H1 (cell line): ENCODE measurements around the gene SLC6A3. TPM values are rescaled to one million over a fixed set of nuclear protein-coding genes. Genes with fewer than 3 reads are reported as not detected.

Source experiments
- CTCF ChIA-PET: fragments of 300-600 bp; sonication (Branson Sonifier 250); formaldehyde crosslinking; loops from one replicate; lab custom pipeline; 2021; ENCODE audit not compliant: partially characterized antibody; lab: Charles Lee
- POLR2A ChIA-PET: fragments of 300-600 bp; sonication (Branson Sonifier 250); formaldehyde crosslinking; loops from one replicate; lab custom pipeline; 2021; ENCODE audit warnings: inconsistent platforms; ENCODE audit not compliant: partially characterized antibody; lab: Charles Lee
- DNase-seq, 2 experiments: peaks; one replicate each; pipeline versions ENCODE4 v3.0.0 to v3.0.0-alpha.2; 2010 to 2022; ENCODE audit warnings: low spot score in 2 of 2, low read depth in 1 of 2, mixed read lengths in 1 of 2
- FAIRE-seq: peaks from 2 replicates; lab custom pipeline; 2011; peaks lifted over from hg19 to GRCh38; lab: Jason Lieb, UNC
- H2AFZ ChIP-seq: 2 replicates; pipeline ENCODE4 v1.8.1; 2012; ENCODE audit warnings: low read length, inconsistent platforms
- H2AK5ac ChIP-seq: 2 replicates; pipeline ENCODE4 v1.6.1; 2013; ENCODE audit warnings: low read depth, low read length
- H2BK120ac ChIP-seq: replicated peaks from 2 replicates; pipeline ENCODE3; 2013; ENCODE audit warnings: low read depth, low read length, inconsistent platforms
- H2BK12ac ChIP-seq: 2 replicates; pipeline ENCODE4 v1.6.1; 2013; ENCODE audit warnings: low read depth, low read length
- H2BK15ac ChIP-seq: 2 replicates; pipeline ENCODE4 v1.6.1; 2013; ENCODE audit warnings: low read length
- H2BK20ac ChIP-seq: 2 replicates; pipeline ENCODE4 v1.6.1; 2013; ENCODE audit warnings: low read length
- H2BK5ac ChIP-seq: 2 replicates; pipeline ENCODE4 v1.6.1; 2013; ENCODE audit warnings: low read depth, low read length
- H3K14ac ChIP-seq: 2 replicates; pipeline ENCODE4 v1.6.1; 2013; ENCODE audit warnings: inconsistent platforms; ENCODE audit not compliant: insufficient read length
- H3K18ac ChIP-seq: 2 replicates; pipeline ENCODE4 v1.6.1; 2013; ENCODE audit warnings: low read length; ENCODE audit errors: extremely low read depth
- H3K23ac ChIP-seq: 2 replicates; pipeline ENCODE4 v1.6.1; 2013; ENCODE audit warnings: inconsistent platforms; ENCODE audit not compliant: insufficient read length
- H3K23me2 ChIP-seq: 2 replicates; pipeline ENCODE4 v1.6.1; 2013; ENCODE audit warnings: low read depth, low read length
- H3K27ac ChIP-seq: 2 replicates; pipeline ENCODE4 v1.6.1; 2011; ENCODE audit warnings: low read depth, low read length, inconsistent platforms
- H3K27me3 ChIP-seq, 4 experiments: replicated peaks in 1 of 4; 1 replicate in 1 of 4; 2 replicates in 3 of 4; pipeline versions ENCODE4 v1.6.1 to v1.8.1; 2011 to 2013; ENCODE audit warnings: low read length in 3 of 4, mild to moderate bottlenecking in 3 of 4, inconsistent platforms in 2 of 4, mixed read lengths in 2 of 4, moderate library complexity in 1 of 4; ENCODE audit not compliant: control insufficient read depth in 3 of 4, insufficient read depth in 3 of 4; ENCODE audit errors: extremely low read depth in 1 of 4
- H3K36me3 ChIP-seq, 4 experiments: 2 replicates each; pipeline versions ENCODE4 v1.6.1 to v1.8.1; 2011 to 2013; ENCODE audit warnings: mild to moderate bottlenecking in 4 of 4, low read length in 3 of 4, moderate library complexity in 2 of 4, control low read depth in 1 of 4, inconsistent platforms in 1 of 4; ENCODE audit not compliant: insufficient read depth in 4 of 4, control insufficient read depth in 2 of 4
- H3K4ac ChIP-seq: replicated peaks from 2 replicates; pipeline ENCODE3; 2013; ENCODE audit warnings: low read length, low read depth, mixed read lengths, inconsistent platforms; ENCODE audit not compliant: insufficient read length
- H3K4me1 ChIP-seq, 4 experiments: replicated peaks in 1 of 4; 1 replicate in 1 of 4; 2 replicates in 3 of 4; pipeline versions ENCODE4 v1.6.1 to v1.8.1; 2011 to 2013; ENCODE audit warnings: low read length in 3 of 4, inconsistent platforms in 2 of 4, mixed read lengths in 1 of 4; ENCODE audit not compliant: insufficient read depth in 4 of 4, control insufficient read depth in 3 of 4
- H3K4me2 ChIP-seq, 2 experiments: 2 replicates each; pipeline versions ENCODE4 v1.6.1 to v1.8.1; 2011 to 2013; ENCODE audit warnings: low read depth in 2 of 2, low read length in 2 of 2, control low read depth in 1 of 2, inconsistent platforms in 1 of 2, mild to moderate bottlenecking in 1 of 2; ENCODE audit not compliant: insufficient read depth in 1 of 2
- H3K4me3 ChIP-seq, 4 experiments: fragments of 200-600, 300-600 bp in 1 of 4; sonication (generic), shearing (Covaris generic), sonication (Bioruptor Twin) in 1 of 4; 2 replicates each; pipeline versions ENCODE4 v1.5.1 to v1.8.1; 2011 to 2016; ENCODE audit warnings: low read length in 4 of 4, low read depth in 3 of 4, control low read depth in 2 of 4, inconsistent platforms in 2 of 4, mild to moderate bottlenecking in 2 of 4, mixed read lengths in 1 of 4, moderate library complexity in 1 of 4; ENCODE audit not compliant: insufficient read depth in 2 of 4; ENCODE audit errors: extremely low read depth in 1 of 4
- H3K56ac ChIP-seq: replicated peaks from 2 replicates; pipeline ENCODE3; 2013; ENCODE audit warnings: low read depth, mild to moderate bottlenecking, mixed read lengths, low read length, inconsistent platforms; ENCODE audit not compliant: insufficient read length
- H3K79me1 ChIP-seq: 2 replicates; pipeline ENCODE4 v1.6.1; 2013; ENCODE audit warnings: low read depth, low read length, control low read depth
- H3K79me2 ChIP-seq, 2 experiments: 2 replicates each; pipeline versions ENCODE4 v1.6.1 to v1.8.1; 2012 to 2013; ENCODE audit warnings: low read length in 2 of 2, mild to moderate bottlenecking in 2 of 2, inconsistent platforms in 1 of 2; ENCODE audit not compliant: insufficient read depth in 2 of 2, control insufficient read depth in 1 of 2
- H3K9ac ChIP-seq, 4 experiments: replicated peaks in 1 of 4; 1 replicate in 1 of 4; 2 replicates in 3 of 4; pipeline versions ENCODE4 v1.6.1 to v1.8.1; 2011 to 2013; ENCODE audit warnings: low read depth in 3 of 4, low read length in 3 of 4, control low read depth in 2 of 4, mild to moderate bottlenecking in 2 of 4, moderate library complexity in 2 of 4, inconsistent platforms in 1 of 4; ENCODE audit errors: extremely low read depth in 1 of 4
- H3K9me3 ChIP-seq, 2 experiments: 2 replicates each; pipeline versions ENCODE4 v1.6.1 to v1.8.1; 2012 to 2013; ENCODE audit warnings: mild to moderate bottlenecking in 2 of 2, moderate library complexity in 2 of 2, control low read depth in 1 of 2, inconsistent platforms in 1 of 2, low read depth in 1 of 2, low read length in 1 of 2, mixed read lengths in 1 of 2; ENCODE audit not compliant: insufficient read depth in 2 of 2
- H4K20me1 ChIP-seq, 2 experiments: replicated peaks in 1 of 2; 2 replicates each; pipeline versions ENCODE3 to v1.8.1; 2011 to 2013; ENCODE audit warnings: inconsistent platforms in 2 of 2, low read length in 2 of 2, mild to moderate bottlenecking in 1 of 2; ENCODE audit not compliant: insufficient read depth in 2 of 2, control insufficient read depth in 1 of 2
- H4K5ac ChIP-seq: 2 replicates; pipeline ENCODE4 v1.6.1; 2013; ENCODE audit warnings: low read length, low read depth, mixed read lengths, inconsistent platforms; ENCODE audit not compliant: insufficient read length
- H4K8ac ChIP-seq: 2 replicates; pipeline ENCODE4 v1.8.0; 2013; ENCODE audit warnings: mild to moderate bottlenecking, moderate library complexity, low read length, inconsistent platforms; ENCODE audit not compliant: insufficient read depth; ENCODE audit errors: extremely low read depth
- H4K91ac ChIP-seq: replicated peaks from 2 replicates; pipeline ENCODE3; 2013; ENCODE audit warnings: low read length, mixed read lengths, inconsistent platforms; ENCODE audit not compliant: insufficient read length
- BCL11A ChIP-seq, 2 experiments: IDR thresholded peaks; one replicate each; pipeline ENCODE4 v1.6.1; 2011; ENCODE audit warnings: low read depth in 2 of 2, low read length in 2 of 2, mild to moderate bottlenecking in 2 of 2
- JUN ChIP-seq: IDR thresholded peaks from 2 replicates; pipeline ENCODE4 v1.6.1; 2011; ENCODE audit warnings: low read depth, mild to moderate bottlenecking, improper control_type of control experiment, low read length
- WGBS, 2 experiments: shearing (Covaris generic) in 1 of 2; methylation state at CpG; one replicate each; pipeline versions ENCODE4 v1.1.6 to v1.1.7; 2013 to 2015; ENCODE audit warnings: low lambda C conversion rate in 2 of 2, mixed read lengths in 2 of 2, inconsistent platforms in 1 of 2, low coverage in 1 of 2, missing lambda C conversion rate in 1 of 2; ENCODE audit not compliant: insufficient replicate concordance in 2 of 2, insufficient coverage in 1 of 2, insufficient read length in 1 of 2; ENCODE audit errors: extremely low coverage in 1 of 2, missing lambda C conversion rate in 1 of 2; 5-methylcytosine and 5-hydroxymethylcytosine counted together
- polyA plus RNA-seq, 7 experiments: library from polyadenylated mRNA; depleted of rRNA in 3 of 7; stranded (reverse) in 5 of 7; unstranded in 2 of 7; fragments of >200 nt in 5 of 7; fragments of 200-250 nt in 2 of 7; gene quantifications; 1 replicate in 5 of 7; 2 replicates in 1 of 7; 4 replicates in 1 of 7; pipeline versions ENCODE4 v1.2.1 to v1.2.3, GENCODE V29; 2011 to 2013; ENCODE audit warnings: missing spikeins in 2 of 7, mixed read lengths in 2 of 7
- total RNA-seq: library from RNA; stranded (reverse); fragmentation: NEBNext Ultra II Directional; extraction: Animal tissue kit (Norgen Biotek cat#: 25700); gene quantifications from 2 replicates; pipeline ENCODE4 v1.2.1, GENCODE V29; 2021
- TF ChIP-seq, protein P1 (sequence below): IDR thresholded peaks from 2 replicates; pipeline ENCODE4 v1.6.1; 2012; ENCODE audit warnings: inconsistent platforms
- TF ChIP-seq, protein P2 (sequence below): IDR thresholded peaks from 2 replicates; pipeline ENCODE4 v1.6.1; 2012; ENCODE audit warnings: inconsistent platforms

The SLC6A3 gene
- total and polyA plus RNA-seq, 2 of the 8 experiments (the other 6 are each of a cell fraction or from before 2014, with no cell fraction given), result 0.48 to 0.91 TPM

DNA sequence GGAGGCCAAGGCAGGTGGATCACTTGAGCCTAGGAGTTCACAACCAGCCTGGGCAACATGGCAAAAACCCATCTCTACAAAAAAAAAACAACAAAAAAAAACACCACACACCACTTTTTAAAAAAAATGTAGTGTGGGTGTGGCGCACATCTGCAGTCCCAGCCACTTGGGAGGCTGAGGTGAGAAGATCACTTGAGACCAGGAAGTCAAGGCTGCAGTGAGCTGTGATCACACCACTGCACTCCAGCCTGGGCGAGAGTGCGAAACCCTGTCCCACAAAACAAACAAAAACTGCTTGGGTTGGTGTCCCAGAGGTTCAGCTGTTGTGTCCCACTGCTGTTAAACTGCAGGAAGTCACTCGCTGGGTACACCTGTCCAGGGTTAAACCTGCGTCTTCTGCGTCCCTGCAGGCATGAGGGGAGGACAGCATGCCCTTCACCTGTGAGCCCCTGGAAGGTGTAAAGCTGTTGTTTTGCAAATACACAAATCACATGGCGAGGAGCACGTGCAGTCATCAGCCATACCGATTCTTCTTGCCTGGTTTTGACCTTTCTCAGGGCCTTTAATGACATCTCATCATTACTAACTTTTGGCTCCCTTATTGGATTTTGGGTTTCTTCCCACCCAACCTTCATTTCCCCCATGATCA, 71.1 kb downstream of the SLC6A3 start:
- ChIA-PET CTCF (interaction anchor here (0.6 kb wide), 1 partner anchor 92 kb away, joined by 3 read pairs; no protein-coding TSS in a partner anchor), POLR2A (interaction anchor here (2.0 kb wide), 1 partner anchor 11 kb away, joined by 7 read pairs; no protein-coding TSS in a partner anchor)
- Histone ChIP-seq H2BK120ac (no peak overlapping the region), H3K4me2 (no peak overlapping the region), H4K91ac (no peak overlapping the region), H3K27me3 (peaks cover 0 to 3% (median 1%) of the 10 kb centered on the region in 4 experiments; a peak in 5 of 7 replicates), H3K4me1 (0 out of 7 replicates have a peak, but pooled peaks cover 0 to 2% (median 0%) of the 10 kb centered on the region in 4 experiments), H3K23me2 (no peaks in the 10 kb centered on the region), H4K5ac (no peak overlapping the region), H3K36me3 (no peaks in the 10 kb centered on the region), H3K9me3 (peaks cover 0 to 3% of the 10 kb centered on the region in 2 experiments; a peak in 1 of 4 replicates), H4K8ac (no peak overlapping the region), H2AK5ac (no peak overlapping the region), H3K4me3 (no peak overlapping the region), H3K18ac (no peak overlapping the region; the same call in 1 of the 2 replicates), H4K20me1 (no peaks in the 10 kb centered on the region), H3K27ac (no peak overlapping the region), H3K23ac (no peak overlapping the region), H3K4ac (no peak overlapping the region), H2AFZ (no peak overlapping the region), H2BK5ac (no peak overlapping the region), H2BK20ac (no peak overlapping the region), H2BK15ac (no peak overlapping the region), H3K14ac (no peak overlapping the region), H3K9ac (no peak overlapping the region), H2BK12ac (no peak overlapping the region; the same call in 1 of the 2 replicates), H3K56ac (no peak overlapping the region), H3K79me1 (no peaks in the 10 kb centered on the region), H3K79me2 (no peaks in the 10 kb centered on the region)
- no peak for DNase-seq
- WGBS, 2 experiments, result 84% methylated on average over 9 of the region's 9 CpGs; no CpG with 5 or more reads in 1 of the 2 experiments
- TF ChIP-seq JUN (no peak), BCL11A (IDR thresholded peaks at IDR 0.05; ENCODE audit: low read depth in 2 of 2, low read length in 2 of 2) (no peak)
- TF ChIP-seq, protein P1, sequence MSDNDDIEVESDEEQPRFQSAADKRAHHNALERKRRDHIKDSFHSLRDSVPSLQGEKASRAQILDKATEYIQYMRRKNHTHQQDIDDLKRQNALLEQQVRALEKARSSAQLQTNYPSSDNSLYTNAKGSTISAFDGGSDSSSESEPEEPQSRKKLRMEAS, result peak; percentile 74
- TF ChIP-seq, protein P2, sequence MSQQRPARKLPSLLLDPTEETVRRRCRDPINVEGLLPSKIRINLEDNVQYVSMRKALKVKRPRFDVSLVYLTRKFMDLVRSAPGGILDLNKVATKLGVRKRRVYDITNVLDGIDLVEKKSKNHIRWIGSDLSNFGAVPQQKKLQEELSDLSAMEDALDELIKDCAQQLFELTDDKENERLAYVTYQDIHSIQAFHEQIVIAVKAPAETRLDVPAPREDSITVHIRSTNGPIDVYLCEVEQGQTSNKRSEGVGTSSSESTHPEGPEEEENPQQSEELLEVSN, result no peak
- FAIRE-seq, result no peak
